ENCODE results near the gene ZMYND8.
"Not testable (repeated sequence)": the region's sequence is repeated elsewhere in the genome, so short reads cannot be mapped to it uniquely, and the experiment has no call there.

ZMYND8 gene

DNA sequence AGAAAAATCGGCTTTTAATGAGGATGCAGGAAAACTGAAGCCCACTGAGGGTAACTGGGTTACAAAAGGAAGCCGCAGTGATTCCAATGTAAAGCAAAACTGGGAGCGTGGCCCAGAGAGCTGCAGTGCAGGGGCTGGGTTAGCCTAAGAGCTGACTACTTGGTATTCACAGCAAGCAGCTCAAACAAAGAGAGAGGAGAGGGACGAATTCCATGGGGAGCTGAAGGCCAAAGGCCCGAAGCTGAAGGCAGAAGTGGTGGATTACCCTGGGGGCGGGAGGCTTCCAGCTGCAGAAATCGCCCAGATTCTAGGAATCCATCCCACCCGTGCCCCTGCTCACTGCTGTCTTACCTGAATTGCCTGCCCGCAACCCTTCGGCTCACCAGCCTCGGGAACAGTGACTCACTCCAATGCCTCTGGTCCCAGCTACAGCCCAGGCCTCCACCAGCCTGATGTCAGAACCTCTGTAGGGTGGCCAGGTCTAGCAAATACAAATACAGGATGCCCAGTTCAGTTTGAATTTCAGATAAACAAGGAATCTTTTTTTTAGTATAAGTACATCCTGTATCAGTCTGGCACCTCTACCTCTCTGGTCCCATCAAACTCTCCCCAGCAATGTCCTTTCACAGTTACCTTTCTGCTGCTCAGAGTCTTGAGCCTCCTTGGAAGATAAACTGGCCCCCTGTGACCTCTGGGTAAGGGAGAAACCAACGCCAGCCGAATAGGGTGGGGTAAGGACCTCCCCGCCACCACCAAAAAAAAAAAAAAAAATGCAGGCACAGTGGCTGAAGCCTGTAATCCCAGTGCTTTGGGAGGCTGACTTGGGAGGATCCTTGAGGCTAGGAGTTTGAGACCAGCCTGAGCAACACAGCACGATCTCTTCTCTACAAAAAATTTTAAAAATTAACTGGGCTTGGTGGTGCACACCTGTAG lies 14.6 kb upstream of the ZMYND8 start:
- DNase-seq (ENCODE audit: low spot score), result no peak

DNA sequence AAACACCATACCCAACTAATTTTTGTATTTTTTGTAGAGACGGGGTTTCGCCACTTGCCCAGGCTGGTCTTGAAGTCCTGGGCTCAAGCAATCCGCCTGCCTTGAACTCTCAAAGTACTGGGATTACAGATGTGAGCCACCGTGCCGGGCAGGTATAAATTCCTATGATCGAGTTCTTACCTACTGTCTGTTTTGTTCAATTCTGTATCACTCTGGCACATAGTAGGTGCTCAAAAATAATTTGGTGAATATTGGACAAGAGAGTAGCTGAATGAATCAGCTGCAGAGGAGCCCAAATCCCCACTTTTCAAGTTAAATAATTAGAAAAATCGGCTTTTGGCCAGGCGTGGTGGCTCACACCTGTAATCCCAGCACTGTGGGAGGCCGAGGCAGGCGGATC lies 13.7 kb upstream of the ZMYND8 start:
- DNase-seq (ENCODE audit: low spot score), result no peak

DNA sequence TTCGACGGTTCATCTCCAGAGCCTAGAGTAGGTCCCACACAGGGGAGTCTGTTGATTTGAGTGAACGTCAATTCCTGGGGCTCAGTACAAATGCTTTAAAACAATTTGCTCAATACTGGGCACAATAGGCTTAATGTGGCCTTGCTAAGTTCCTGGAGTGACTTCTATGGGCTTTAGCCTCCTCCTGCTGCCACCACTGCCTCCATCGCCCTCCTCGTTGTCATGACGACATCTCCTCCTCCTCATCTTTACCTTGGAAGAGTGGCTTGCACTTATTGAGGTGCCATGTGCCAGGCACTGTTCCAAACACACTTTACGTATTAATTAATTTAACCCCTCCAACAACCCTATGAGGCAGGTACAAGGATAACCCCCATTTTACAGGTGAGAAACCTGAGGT lies 11.8 kb upstream of the ZMYND8 start:
- no peak for DNase-seq (ENCODE audit: low spot score)

DNA sequence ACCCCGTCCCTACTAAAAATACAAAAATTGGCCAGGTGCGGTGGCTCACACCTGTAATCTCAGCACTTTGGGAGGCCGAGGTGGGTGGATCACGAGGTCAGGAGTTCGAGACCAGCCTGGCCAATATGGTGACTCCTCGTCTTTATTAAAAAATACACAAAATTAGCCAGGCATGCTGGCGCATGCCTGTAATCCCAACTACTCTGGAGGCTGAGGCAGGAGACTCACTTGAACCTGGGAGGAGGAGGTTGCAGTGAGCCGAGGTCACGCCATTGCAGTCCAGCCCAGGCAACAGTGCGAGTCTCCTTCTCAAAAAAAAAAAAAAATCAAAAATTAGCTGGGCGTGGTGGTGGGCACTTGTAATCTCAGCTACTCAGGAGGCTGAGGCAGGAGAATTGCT lies 9.8 kb upstream of the ZMYND8 start:
- not testable (repeated sequence) for DNase-seq (ENCODE audit: low spot score)

DNA sequence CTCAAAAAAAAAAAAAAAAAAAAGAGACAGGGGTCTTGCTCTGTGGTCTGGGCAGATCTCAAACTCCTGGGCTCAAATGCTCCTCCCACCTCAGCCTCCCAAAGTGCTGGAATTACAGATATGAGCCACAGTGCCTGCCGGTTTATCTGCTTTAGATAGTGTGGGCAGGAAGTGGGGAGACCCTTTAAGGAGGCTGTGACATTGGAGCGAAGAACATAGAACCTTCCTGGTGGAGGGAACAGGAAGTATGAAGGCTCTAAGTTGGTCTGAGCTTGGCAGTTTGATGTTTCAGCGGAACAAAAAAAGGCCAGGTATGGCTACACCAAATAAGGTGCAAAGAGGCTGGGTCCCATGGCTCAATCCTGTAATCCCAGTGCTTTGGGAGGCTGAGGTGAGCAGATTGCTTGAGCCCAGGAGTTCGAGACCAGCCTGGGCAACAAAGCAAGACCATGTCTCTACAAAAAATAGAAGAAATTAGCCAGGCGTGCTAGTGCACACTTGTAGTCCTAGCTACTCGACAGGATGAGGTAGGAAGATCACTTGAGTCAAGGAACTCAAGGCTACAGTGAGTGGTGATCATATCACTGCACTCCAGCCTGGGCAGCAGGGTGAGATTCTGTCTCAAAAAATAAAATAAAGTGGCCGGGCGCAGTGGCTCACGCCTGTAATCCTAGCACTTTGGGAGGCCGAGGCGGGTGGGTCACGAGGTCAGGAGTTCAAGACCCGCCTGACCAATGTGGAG lies 8.7 kb upstream of the ZMYND8 start:
- no peak for DNase-seq (ENCODE audit: low spot score)

DNA sequence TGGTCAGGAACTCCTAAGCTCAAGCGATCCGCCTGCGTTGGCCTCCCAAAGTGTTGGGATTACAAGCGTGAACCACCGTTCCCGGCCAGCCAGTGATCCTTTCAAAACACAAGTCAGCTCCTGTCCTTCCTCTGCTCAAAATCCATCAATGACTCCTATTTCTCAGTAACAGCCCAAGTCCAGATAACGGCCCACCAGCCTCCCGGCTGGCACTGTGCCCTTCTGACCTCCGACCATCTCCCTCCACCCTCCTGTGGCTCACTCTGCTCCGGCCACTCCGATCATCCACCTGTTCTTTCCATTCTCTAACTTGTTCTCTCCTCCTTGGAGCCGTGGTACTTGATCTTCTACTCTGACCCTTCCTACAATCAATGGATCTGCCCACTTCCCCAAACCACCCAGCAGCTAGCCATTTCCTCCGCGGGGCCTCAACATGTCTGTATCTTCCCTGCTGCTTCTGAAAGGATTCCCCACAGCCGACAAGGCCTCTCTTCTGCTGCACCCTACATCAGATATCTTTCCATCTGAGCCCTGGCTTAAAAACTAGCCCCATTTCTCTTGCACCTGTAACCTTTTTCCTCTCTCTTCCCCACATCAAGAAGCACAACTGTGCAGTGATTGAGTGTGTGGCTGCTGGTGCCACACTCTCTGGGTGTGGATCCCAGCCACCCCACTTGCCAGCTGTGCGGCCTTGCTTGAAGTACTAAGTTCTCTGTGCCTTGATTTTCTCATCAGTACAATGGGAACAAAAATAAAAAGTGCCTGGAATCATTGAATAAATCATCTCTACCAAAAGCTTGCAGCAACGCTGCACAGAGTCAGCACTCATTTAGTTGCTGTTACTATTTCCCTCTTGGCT lies 6.1 kb upstream of the ZMYND8 start:
- DNase-seq (ENCODE audit: low spot score), result no peak

DNA sequence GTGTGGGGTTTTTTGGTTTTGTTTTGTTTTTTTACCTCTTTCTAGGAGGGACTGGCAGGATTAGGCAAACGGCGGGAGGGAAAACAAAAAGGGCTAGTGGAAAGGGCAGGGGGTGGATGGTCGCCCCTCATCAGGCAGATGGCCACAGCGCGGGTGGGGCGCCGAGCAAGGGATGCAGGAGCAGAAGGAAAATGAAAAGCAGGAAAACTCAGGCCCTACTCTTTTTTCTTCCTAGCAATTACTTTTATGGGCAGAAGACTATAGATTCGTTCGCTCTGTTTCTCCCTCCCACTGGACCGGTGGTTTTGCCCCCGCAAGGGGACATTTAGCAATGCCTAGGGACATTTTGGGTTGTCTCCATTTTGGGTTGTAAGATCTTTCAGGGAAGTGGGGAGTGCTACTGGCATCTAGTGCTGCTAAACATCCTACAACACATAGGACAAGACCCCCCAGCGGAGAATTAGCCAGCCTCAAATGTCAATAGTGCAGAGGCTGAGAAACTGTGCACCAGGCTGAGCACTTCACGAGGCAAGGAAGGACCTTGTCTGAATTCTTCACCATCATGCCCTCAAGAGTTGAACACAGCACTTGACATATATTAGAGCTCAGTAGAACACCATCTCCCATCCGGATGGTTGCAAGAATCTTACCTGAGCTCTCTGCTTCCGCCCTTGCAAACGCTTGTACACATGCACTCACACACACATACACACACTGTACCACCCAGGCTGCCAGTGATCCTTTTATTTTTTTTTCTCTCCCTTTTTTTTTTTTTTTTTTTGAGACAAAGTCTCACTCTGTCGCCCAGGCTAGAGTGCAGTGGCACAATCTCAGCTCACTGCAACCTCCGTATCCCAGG lies 4.8 kb upstream of the ZMYND8 start:
- DNase-seq (ENCODE audit: low spot score), result no peak

DNA sequence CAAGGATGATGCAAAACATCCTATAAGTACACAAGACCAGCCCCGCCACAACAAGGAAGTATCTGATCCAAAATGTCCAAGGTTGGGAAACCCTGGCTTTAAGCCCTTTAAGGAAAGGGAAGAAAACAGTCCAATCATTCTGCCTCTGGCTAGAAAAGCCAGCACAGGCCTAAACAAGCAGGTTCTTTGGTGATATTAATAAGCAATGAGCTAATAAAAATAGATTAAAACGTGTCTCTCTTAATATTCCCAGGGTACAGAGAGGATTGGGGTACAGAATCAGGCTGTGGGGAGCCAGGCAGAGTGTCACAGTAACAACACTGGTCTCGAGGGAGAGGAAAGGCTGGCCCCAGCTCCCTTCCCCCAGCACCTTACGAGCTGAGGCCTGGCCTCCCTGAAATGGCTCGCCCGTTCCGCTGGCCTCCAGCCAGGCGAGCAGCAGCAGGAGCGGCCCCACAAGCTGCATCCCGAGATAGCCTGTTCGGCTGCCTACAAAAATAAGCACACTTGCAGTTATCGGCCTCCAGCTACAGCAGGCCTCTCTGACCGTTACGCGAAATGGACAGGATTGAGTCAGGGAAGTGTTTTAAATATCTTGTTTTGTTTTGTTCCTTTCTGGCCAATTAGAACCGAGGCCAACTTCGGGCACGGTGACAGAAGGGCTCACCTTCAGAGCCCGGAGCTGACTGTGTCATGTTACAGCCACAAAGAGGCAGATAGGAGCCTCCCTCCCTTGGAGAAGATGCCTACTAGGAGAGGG lies 4.0 kb upstream of the ZMYND8 start:
- DNase-seq (ENCODE audit: low spot score), result peak; percentile 38

DNA sequence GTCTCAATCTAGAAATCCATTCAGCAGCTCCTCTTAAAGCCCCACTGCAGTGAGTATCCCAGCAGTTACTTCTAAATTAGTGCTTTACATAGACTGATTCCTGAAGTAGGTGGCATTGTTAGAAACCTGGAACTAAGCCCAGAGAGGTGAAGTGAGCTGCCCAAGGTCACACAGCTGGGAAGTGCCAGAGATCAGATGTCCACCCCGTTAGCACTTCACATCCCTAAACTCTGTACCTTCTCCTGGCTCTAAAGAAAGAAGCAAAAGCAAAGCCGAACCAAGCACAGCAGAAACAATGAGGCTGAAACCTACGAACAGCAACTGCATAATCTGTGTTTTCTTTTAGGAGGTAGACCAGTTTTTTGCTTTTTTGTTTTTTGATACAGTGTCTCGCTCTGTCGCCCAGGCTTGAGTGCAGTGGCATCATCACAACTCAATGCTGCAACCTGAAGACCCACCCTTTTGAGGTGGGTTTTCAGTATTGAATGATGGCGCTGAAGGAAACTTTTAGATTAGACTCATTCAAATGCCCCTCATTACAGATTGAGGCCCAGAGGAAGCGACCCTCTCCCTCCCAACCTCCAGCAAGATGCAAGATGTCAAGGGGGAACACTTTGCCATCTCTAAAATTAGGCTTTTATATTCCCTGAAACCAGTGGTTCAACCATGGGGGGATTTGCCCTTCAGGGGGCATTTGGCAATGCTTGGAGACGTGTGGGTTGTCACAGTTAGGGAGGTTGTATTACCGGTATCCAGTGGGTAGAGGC lies 3.2 kb upstream of the ZMYND8 start:
- no peak for DNase-seq (ENCODE audit: low spot score)

DNA sequence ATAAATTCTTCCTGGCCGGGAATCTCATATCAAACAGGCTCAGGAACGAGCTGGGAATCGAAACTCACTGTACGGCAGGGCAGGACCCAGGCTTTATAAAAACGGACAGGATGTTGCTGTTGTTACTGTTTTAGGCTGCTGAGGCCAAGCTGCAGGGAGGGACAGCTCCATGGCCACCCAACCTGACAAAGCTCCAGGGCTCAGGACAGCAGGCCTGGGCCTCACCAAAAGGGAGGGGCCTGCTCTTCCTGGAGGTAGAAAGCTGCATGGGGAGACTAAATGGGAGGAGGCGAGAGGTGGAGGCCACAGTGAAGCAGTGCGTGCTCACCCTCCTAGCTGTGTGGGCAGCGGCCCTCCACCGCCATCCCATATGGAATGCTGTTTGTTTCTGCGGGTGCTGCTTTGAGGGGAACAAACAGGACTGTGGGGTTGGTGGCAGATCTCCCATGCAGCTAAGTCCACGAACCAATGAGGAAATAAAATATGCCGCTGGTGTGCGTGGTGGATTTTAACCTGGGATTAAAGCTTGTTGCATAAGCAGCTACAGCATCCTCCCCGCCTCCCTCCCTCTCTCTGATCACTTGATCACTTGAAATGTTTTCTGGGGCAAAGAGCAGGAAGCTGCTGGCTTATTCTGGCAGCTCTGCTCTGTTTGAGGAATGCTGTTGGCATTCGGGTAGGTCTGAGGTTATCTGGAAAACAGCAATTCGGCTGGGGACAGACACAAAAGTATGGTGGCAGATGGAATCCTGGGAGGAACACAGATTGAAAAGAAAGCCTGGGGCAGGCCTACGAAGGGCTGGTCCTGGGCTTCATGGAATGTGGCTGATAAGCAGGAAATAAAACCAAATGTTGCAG lies 2.4 kb upstream of the ZMYND8 start:
- peak; percentile 75 for DNase-seq (ENCODE audit: low spot score)

DNA sequence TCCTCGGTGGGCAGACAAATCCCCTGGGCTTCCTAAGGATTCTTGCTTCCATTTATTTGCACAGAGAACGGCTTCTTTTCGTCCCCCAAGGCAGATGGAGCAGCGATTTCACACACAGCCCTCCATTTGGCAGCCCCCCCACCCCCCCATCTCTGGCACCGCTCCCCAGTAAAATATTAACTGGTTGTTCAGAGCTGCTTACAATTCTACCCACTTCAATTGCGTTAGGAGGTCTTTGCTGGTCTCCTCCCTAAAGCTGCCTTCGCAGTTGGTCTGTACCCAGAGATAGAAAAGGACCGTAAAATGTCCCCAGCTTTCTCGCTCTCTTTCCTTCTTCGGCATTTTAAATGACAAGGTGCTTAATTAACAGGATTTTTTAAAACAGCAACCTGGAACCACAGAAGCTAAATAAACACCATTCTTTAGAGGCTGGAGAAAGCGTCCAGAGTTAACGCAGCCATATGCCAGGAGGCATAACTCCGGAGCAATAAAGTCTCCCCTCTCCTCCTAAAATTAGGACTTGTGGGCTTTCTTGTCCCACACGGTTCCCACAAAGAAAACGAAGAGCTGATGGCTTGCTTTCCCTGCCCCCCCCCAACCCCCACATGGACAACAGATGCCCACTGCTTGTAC lies 1.7 kb upstream of the ZMYND8 start:
- no peak for DNase-seq (ENCODE audit: low spot score)

DNA sequence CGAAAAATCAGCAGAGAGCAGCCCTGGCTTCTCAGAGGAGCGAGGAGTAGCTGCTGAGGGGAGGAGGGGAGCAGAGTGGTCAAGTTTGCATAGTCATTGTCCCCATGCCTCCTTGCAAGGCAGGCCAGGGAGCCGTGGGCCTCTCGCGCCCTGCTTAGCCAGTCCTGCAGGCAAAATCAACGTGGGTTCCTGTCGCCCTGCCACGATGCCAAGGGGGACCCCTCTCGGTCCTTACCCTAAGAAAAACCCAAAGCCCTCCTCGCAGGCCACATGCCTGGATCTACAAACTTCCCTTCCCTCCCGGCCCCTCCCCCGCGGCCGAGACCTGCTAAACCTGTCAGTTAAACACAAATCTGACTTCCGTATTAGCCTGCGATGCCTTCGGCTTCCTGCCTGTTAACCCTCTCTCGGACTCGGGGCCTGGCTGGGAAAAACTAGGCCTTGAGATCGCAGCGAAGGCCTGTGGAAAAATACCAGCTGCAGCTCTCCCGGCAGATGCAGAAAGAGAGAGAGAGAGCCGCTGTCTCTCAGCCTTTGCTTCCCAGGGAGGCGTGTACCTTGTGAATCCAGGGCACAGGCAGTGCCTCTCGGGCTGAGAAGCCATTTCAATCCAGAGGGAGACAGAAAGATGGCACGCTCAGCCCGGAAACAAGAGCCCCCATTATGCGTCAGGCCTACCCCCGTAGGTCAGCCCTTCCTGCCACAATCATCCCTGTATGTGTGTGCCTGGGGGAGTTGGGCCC lies 968 bp upstream of the ZMYND8 start:
- DNase-seq (ENCODE audit: low spot score), result peak; percentile 56

DNA sequence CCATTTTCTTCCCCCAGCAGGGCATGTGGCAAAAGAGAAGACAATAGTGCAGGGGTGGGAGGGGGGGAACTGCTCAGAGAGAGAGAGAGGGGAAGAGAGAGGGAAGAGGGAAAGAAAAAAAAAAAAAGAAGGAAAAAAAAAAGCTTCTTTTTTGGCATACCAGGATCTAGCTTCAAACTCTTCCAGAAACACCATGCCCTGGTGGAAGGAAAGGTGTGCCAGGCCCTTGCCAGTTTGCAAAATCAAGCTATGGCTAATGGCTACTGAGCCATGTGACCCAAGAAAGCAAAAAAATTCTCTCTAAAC lies 326 bp downstream of the ZMYND8 start:
- DNase-seq (ENCODE audit: low spot score), result no peak

DNA sequence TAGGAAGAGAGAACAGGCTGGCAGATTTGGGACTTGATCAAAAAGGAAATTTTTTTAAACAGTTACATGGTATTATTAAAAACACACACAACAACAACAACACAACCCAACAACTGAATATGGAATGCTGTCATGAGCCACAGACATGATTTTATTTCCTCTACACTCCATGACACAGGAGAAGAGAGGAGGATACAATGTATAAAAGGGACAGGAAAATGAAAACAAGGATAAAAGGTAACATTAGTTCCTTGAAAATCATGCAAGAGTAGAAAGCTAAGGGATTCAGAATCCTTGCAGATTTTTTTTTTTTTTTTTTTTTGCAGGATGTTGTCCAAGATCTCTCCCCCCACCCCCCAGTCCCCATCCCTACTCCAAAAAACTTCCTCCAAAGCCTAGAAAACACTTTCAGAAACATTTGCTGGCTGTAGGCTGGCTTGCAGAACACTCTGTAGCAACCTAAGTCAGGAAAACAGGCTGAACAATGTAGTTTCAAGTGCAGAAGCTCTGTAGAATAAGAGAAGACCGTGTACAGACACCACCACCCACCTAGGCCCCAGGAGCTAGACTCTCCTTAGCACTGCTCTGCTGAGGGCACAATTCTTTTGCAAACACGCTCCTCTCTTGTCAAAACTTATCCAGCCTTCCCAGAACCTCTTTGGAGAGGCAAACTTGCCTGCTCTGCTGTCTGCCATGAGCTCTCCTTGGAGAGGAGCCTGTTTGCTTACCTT lies 845 bp downstream of the ZMYND8 start:
- DNase-seq (ENCODE audit: low spot score), result no peak

DNA sequence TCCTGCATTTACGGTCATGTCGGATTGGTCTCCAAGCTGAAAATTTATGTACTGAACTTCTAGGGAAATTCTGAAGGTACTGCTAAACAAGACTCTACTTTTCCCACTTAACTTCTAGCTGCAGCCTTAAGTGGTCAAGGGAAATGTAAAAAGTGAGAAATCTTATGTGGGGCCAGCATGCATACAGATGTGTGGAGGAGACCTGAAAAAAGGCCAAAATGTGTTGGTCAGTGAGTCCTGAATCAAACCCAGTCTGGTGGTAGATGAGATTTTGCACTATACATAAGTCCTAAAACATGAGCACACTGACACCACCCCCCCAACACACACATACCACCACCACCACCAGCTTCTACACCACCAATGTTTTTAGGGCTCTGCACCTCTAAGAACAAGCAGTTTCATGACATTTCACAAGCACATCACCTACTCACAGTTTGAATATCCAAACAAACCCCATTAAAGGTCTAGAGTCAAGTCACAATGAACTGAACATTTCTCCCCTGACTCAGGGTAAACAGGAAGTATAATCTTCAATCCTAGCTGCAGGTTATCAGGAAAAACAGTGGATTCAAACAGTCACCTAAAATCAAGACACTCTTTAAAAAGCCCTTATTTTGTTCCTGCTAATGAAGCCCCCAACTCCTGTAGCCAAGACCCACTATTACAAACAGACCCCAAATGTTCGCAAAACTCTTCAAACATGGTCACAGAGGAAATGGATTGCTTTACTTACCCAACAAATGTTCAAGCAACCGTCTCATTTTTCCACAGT lies 1.6 kb downstream of the ZMYND8 start:
- DNase-seq (ENCODE audit: low spot score), result no peak

DNA sequence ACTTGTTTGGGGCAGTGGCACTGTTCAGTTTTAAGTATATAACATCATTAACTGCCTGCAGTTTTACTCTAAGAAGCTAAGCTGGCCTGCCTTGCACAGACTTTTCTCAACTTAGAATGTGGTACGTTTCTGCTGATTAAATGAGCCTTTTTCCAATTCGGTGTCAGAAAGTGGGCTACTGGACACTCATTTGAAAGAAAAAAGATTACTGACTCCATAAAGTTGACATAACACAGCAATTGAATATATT lies 2.1 kb downstream of the ZMYND8 start:
- DNase-seq (ENCODE audit: low spot score), result no peak
